ENCODE data around the gene RPS16. TPM values are rescaled to one million over a fixed set of nuclear protein-coding genes. Genes with fewer than 3 reads are reported as not detected.
A peak's percentile ranks its signal among the peaks of the same experiment; 100 is the strongest.

RPS16 gene
- polyA plus RNA-seq, 3 donors = 689 to 2,619 (median 1,038) TPM

- Histone ChIP-seq H3K4me3 (replicated peaks in 1 of 3; ENCODE audit: low read depth in 2 of 3, low read length in 3 of 3) (peak overlapping the region in 1 of 3 experiments; percentile 85), H3K79me2 (ENCODE audit: insufficient read depth, low read length) (peaks cover 15% of the 10 kb centered on the region), H3K36me3 (replicated peaks in 1 of 2; ENCODE audit: control insufficient read depth in 1 of 2, insufficient read depth in 2 of 2, low read length in 2 of 2) (peaks cover 16 to 37% of the 10 kb centered on the region in 2 donors), H3K27ac (ENCODE audit: low read depth in 1 of 2, low read length in 2 of 2) (peak overlapping the region in 1 of 2 donors; percentile 85), H3K9ac (ENCODE audit: insufficient read depth, low read length, poor library complexity, severe bottlenecking) (peak overlapping the region; percentile 91), H2AFZ (ENCODE audit: insufficient read depth, low read depth, low read length, poor library complexity, severe bottlenecking) (no peak overlapping the region), H3K9me3 (replicated peaks in 1 of 2; ENCODE audit: control insufficient read depth in 1 of 2, insufficient read depth in 1 of 2, low read length in 2 of 2) (no peaks in the 10 kb centered on the region), H3K4me2 (replicated peaks; ENCODE audit: extremely low read depth, low read length, poor library complexity, severe bottlenecking) (peak overlapping the region; percentile 95), H3K27me3 (ENCODE audit: control insufficient read depth in 2 of 2, insufficient read depth in 2 of 2, low read length in 2 of 2) (no peaks in the 10 kb centered on the region), H3K4me1 (ENCODE audit: control insufficient read depth in 1 of 2, insufficient read depth in 2 of 2, low read length in 2 of 2) (peaks cover 19% of the 10 kb centered on the region in 2 donors), H4K20me1 (ENCODE audit: insufficient read depth, low read length) (no peaks in the 10 kb centered on the region)
- H3K27me3 Mint-ChIP-seq (ENCODE audit: low read depth in 3 of 3) = peaks cover 0 to 2% (median 0%) of the 10 kb centered on the region in 3 donors
- H3K36me3 Mint-ChIP-seq = peaks cover 28 to 42% of the 10 kb centered on the region in 2 donors
- H3K4me3 Mint-ChIP-seq = peak overlapping the region; percentile 87 to 96
- H3K27ac Mint-ChIP-seq = peak overlapping the region; percentile 75 to 95 (median 89)
- H3K4me1 Mint-ChIP-seq = peaks cover 22% of the 10 kb centered on the region
- intact Hi-C loops (cut with micrococcal nuclease) = loop anchor here in 1 of 2 donors (5.0 kb wide), 1 partner anchor 51 kb away; the partner anchor contains the start of gene EID2B
- WGBS (ENCODE audit: insufficient coverage) = 87% methylated on average over 11 of the region's 11 CpGs
- TF ChIP-seq CTCF (IDR thresholded peaks at IDR 0.05) = no peak
- no peaks in the 10 kb centered on the region for H3K9me3 Mint-ChIP-seq
- DNase-seq = no peak
Observed at GRCh38 chr19:39481676-39482075, 45.9 kb upstream of the RPS16 start.

- Histone ChIP-seq H2AFZ (ENCODE audit: insufficient read depth, low read depth, low read length, poor library complexity, severe bottlenecking) (peak overlapping the region; percentile 94), H3K27me3 (ENCODE audit: control insufficient read depth in 2 of 2, insufficient read depth in 2 of 2, low read length in 2 of 2) (no peaks in the 10 kb centered on the region), H3K27ac (ENCODE audit: low read depth in 1 of 2, low read length in 2 of 2) (peak overlapping the region; percentile 41 to 85), H3K4me1 (ENCODE audit: control insufficient read depth in 1 of 2, insufficient read depth in 2 of 2, low read length in 2 of 2) (peaks cover 19% of the 10 kb centered on the region in 2 donors), H3K4me2 (replicated peaks; ENCODE audit: extremely low read depth, low read length, poor library complexity, severe bottlenecking) (peak overlapping the region; percentile 95), H3K9me3 (replicated peaks in 1 of 2; ENCODE audit: control insufficient read depth in 1 of 2, insufficient read depth in 1 of 2, low read length in 2 of 2) (no peaks in the 10 kb centered on the region), H4K20me1 (ENCODE audit: insufficient read depth, low read length) (no peaks in the 10 kb centered on the region), H3K79me2 (ENCODE audit: insufficient read depth, low read length) (peaks cover 15% of the 10 kb centered on the region), H3K4me3 (replicated peaks in 1 of 3; ENCODE audit: low read depth in 2 of 3, low read length in 3 of 3) (peak overlapping the region; percentile 75 to 93 (median 85)), H3K9ac (ENCODE audit: insufficient read depth, low read length, poor library complexity, severe bottlenecking) (peak overlapping the region; percentile 91), H3K36me3 (replicated peaks in 1 of 2; ENCODE audit: control insufficient read depth in 1 of 2, insufficient read depth in 2 of 2, low read length in 2 of 2) (peaks cover 14 to 37% of the 10 kb centered on the region in 2 donors)
- Mint-ChIP-seq H3K4me3 (peak overlapping the region; percentile 87 to 96), H3K27ac (peak overlapping the region; percentile 75 to 95 (median 92)), H3K36me3 (peaks cover 28 to 42% of the 10 kb centered on the region in 2 donors), H3K27me3 (ENCODE audit: low read depth in 3 of 3) (peaks cover 0 to 2% (median 0%) of the 10 kb centered on the region in 3 donors), H3K9me3 (no peaks in the 10 kb centered on the region), H3K4me1 (peaks cover 22% of the 10 kb centered on the region)
- intact Hi-C loops (cut with micrococcal nuclease) = loop anchor here in 1 of 2 donors (5.0 kb wide), 1 partner anchor 51 kb away; the partner anchor contains the start of gene EID2B
- 3% methylated on average over 11 of the region's 12 CpGs for WGBS (ENCODE audit: insufficient coverage)
- DNase-seq = no peak
- TF ChIP-seq CTCF (IDR thresholded peaks at IDR 0.05) = no peak
Observed at GRCh38 chr19:39481229-39481545, 45.4 kb upstream of the RPS16 start.
